Rectal smooth muscle tissue (tissue), 1 donor: Measurements from ENCODE around the gene POFUT1.

ENCODE experiments used
- H3K27ac ChIP-seq: one replicate; pipeline ENCODE4 v1.7.0; 2013; ENCODE audit warnings: low read depth, low read length, inconsistent platforms
- H3K27me3 ChIP-seq: one replicate; pipeline ENCODE4 v1.7.0; 2013; ENCODE audit warnings: low read length; ENCODE audit not compliant: control insufficient read depth, insufficient read depth
- H3K36me3 ChIP-seq: one replicate; pipeline ENCODE4 v1.7.0; 2013; ENCODE audit warnings: low read length; ENCODE audit not compliant: control insufficient read depth, insufficient read depth
- H3K4me1 ChIP-seq: one replicate; pipeline ENCODE4 v1.7.0; 2013; ENCODE audit warnings: low read length; ENCODE audit not compliant: control insufficient read depth, insufficient read depth
- H3K4me3 ChIP-seq: one replicate; pipeline ENCODE4 v1.7.0; 2013; ENCODE audit warnings: low read length
- H3K9ac ChIP-seq: one replicate; pipeline ENCODE4 v1.7.0; 2013; ENCODE audit warnings: low read length

POFUT1 gene

GRCh38 chr20:32218156-32218900 is 10.6 kb downstream of the POFUT1 start:
- Histone ChIP-seq H3K36me3 (peaks cover 24% of the 10 kb centered on the region), H3K9ac (no peak overlapping the region), H3K27ac (no peak overlapping the region), H3K27me3 (no peaks in the 10 kb centered on the region), H3K4me1 (no peaks in the 10 kb centered on the region), H3K4me3 (no peak overlapping the region)

GRCh38 chr20:32224463-32224862 is 16.8 kb downstream of the POFUT1 start:
- Histone ChIP-seq H3K4me1 (no peaks in the 10 kb centered on the region), H3K9ac (no peak overlapping the region), H3K27me3 (no peaks in the 10 kb centered on the region), H3K27ac (no peak overlapping the region), H3K4me3 (no peak overlapping the region), H3K36me3 (peaks cover 14% of the 10 kb centered on the region)

GRCh38 chr20:32226391-32226790 is 18.7 kb downstream of the POFUT1 start:
- Histone ChIP-seq H3K27me3 (no peaks in the 10 kb centered on the region), H3K9ac (no peak overlapping the region), H3K36me3 (peaks cover 22% of the 10 kb centered on the region), H3K27ac (no peak overlapping the region), H3K4me3 (no peak overlapping the region), H3K4me1 (no peaks in the 10 kb centered on the region)

- no peak overlapping the region for H3K4me3 ChIP-seq
- peaks cover 23% of the 10 kb centered on the region for H3K36me3 ChIP-seq
- H3K27me3 ChIP-seq: no peaks in the 10 kb centered on the region
- H3K27ac ChIP-seq: no peak overlapping the region
- H3K9ac ChIP-seq: no peak overlapping the region
- H3K4me1 ChIP-seq: no peaks in the 10 kb centered on the region
These were observed 19.6 kb downstream of the POFUT1 start for GRCh38 chr20:32227306-32227705.

- Histone ChIP-seq H3K27ac (no peak overlapping the region), H3K27me3 (no peaks in the 10 kb centered on the region), H3K9ac (no peak overlapping the region), H3K4me1 (no peaks in the 10 kb centered on the region), H3K4me3 (peak overlapping the region; percentile 35), H3K36me3 (peaks cover 22% of the 10 kb centered on the region)
These were observed 20.3 kb downstream of the POFUT1 start for GRCh38 chr20:32227744-32228688.

- Histone ChIP-seq H3K27ac (no peak overlapping the region), H3K36me3 (peaks cover 26% of the 10 kb centered on the region), H3K27me3 (no peaks in the 10 kb centered on the region), H3K9ac (no peak overlapping the region), H3K4me3 (no peak overlapping the region), H3K4me1 (no peaks in the 10 kb centered on the region)
These were observed 21.6 kb downstream of the POFUT1 start for GRCh38 chr20:32229251-32229747.

- no peaks in the 10 kb centered on the region for H3K27me3 ChIP-seq
- H3K9ac ChIP-seq: no peak overlapping the region
- no peaks in the 10 kb centered on the region for H3K4me1 ChIP-seq
- H3K36me3 ChIP-seq: peaks cover 26% of the 10 kb centered on the region
- no peak overlapping the region for H3K27ac ChIP-seq
- no peak overlapping the region for H3K4me3 ChIP-seq
These were observed 23.0 kb downstream of the POFUT1 start for GRCh38 chr20:32230707-32231106.

GRCh38 chr20:32231245-32231644 is 23.6 kb downstream of the POFUT1 start:
- Histone ChIP-seq H3K4me1 (no peaks in the 10 kb centered on the region), H3K9ac (no peak overlapping the region), H3K36me3 (peaks cover 26% of the 10 kb centered on the region), H3K4me3 (no peak overlapping the region), H3K27me3 (no peaks in the 10 kb centered on the region), H3K27ac (no peak overlapping the region)

GRCh38 chr20:32231847-32232246 is 24.2 kb downstream of the POFUT1 start:
- no peak overlapping the region for H3K4me3 ChIP-seq
- H3K27ac ChIP-seq: no peak overlapping the region
- H3K9ac ChIP-seq: no peak overlapping the region
- no peaks in the 10 kb centered on the region for H3K4me1 ChIP-seq
- no peaks in the 10 kb centered on the region for H3K27me3 ChIP-seq
- H3K36me3 ChIP-seq: peaks cover 26% of the 10 kb centered on the region

- H3K36me3 ChIP-seq: peaks cover 26% of the 10 kb centered on the region
- no peak overlapping the region for H3K4me3 ChIP-seq
- H3K9ac ChIP-seq: no peak overlapping the region
- no peaks in the 10 kb centered on the region for H3K4me1 ChIP-seq
- no peak overlapping the region for H3K27ac ChIP-seq
- H3K27me3 ChIP-seq: no peaks in the 10 kb centered on the region
These were observed 24.7 kb downstream of the POFUT1 start for GRCh38 chr20:32232326-32232886.

GRCh38 chr20:32233286-32233685 is 25.6 kb downstream of the POFUT1 start:
- Histone ChIP-seq H3K9ac (no peak overlapping the region), H3K27me3 (no peaks in the 10 kb centered on the region), H3K4me3 (no peak overlapping the region), H3K36me3 (peaks cover 22% of the 10 kb centered on the region), H3K27ac (no peak overlapping the region), H3K4me1 (no peaks in the 10 kb centered on the region)

- Histone ChIP-seq H3K36me3 (peaks cover 20% of the 10 kb centered on the region), H3K27me3 (no peaks in the 10 kb centered on the region), H3K9ac (no peak overlapping the region), H3K27ac (no peak overlapping the region), H3K4me1 (no peaks in the 10 kb centered on the region), H3K4me3 (no peak overlapping the region)
These were observed 26.6 kb downstream of the POFUT1 start for GRCh38 chr20:32234135-32234808.
